GM18505 (cell line): ENCODE measurements around the gene CMTM8.

Experiments used
- ATAC-seq: cut with Tn5 transposase; IDR thresholded peaks from one replicate; pipeline ENCODE4 v1.9.1; 2021; ENCODE audit not compliant: unreplicated experiment
- POLR2A ChIP-seq: IDR thresholded peaks from 4 replicates; pipeline ENCODE4 v1.6.1; 2011; ENCODE audit warnings: borderline replicate concordance; ENCODE audit not compliant: insufficient read depth, insufficient read length; ENCODE audit errors: extremely low read depth

CMTM8 gene

DNA sequence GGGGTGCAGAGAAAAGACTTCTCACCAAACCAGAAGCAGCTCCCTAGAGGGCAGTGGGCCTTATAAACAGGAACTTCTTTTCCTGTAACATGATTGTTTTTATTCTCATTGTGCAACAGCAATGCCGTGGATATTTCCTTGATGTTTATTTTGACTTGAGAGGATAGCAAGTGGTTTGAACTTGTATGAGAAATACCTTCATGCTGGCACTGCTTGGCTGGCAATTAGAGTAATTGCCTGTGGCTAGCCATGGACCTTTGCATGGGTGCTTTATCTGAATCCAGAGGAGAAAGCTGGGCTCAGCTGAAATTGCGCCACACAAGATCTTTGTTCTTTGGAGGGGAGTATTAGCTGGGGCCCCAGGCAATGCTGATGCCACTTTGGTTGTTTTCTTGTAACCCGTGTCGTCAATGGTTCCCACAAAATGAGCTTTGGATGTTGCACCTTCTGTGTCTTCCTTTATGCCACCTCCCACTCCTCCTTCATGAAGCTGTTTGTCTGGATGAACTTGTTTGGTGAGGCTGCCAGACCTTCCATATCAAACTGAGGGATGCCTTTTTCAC is 37.9 kb downstream of the CMTM8 start:
- TF ChIP-seq POLR2A: no peak
- ATAC-seq: no peak

DNA sequence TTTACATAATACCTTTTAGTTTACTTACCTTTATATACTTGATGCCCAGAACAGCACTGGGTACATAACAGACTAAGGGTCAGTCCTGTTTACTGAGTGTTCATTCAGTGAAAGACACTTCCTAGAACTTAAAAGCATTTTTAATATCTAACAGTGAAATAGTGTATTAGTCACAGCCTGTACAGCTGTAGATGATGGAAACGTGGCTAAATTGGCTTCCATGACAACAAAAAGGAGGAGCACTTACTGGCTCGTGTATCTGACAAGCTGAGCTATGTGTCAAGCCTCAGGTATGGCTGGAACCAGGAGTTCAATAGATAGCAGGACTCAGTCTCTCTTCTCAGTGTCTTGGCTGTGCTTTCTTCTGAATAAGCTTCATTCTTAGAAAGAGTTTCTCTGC is 40.2 kb downstream of the CMTM8 start:
- TF ChIP-seq POLR2A: no peak
- ATAC-seq: no peak

DNA sequence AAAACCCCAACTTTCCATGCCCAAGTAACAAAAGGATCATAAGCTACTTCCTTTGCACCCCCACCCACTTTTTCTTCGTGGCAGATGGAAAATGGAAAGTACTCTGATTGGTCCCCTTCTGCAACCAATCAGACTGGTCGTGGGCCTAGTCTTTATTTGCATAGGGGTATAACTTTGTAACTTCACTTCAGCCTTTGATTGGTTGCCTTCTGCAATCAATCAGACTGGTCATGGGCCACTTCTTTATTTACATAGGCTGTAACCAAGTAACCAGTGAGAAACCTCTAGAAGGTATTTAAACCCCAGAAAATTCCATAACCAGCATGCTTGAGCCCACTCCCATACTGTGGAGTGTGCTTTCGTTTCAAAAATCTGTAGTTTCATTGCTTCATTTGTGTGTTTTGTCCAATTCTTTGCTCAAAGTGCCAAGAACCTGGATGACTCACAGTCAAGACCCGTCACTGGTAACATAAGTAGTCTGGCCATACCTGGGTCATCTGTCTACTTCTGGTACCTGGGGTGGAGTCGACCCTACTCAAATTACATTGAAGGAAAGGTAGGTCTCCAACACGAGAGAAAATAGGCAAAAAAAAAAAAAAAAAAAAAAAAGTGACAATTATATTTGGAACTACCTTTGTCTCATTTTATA is 41.9 kb downstream of the CMTM8 start:
- ATAC-seq: no peak
- no peak for TF ChIP-seq POLR2A

DNA sequence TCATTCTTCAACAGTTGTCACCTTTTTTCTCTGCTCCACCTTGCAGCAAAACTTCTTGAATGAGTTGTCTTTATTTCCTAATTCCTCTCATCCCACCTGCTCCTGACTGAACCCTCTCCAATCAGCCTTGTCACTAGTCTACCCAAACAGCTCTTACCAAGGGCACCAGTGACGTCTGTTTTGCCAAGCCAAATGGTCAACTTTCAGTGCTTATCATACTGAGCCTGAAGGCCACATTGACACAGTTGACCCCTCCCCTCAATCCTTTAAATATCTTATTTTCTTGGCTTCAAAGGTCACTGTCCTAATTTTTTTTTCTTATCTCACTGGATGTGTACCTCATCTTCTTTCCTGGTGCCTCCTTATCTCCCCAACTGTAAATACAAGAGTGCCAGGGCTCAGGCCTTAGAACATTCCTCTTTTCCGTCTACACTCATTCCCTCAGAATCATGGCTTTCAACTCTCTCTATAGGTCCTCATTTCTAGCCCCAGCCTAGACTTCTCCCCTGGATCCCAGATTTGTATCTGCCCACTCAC is 43.2 kb downstream of the CMTM8 start:
- no peak for TF ChIP-seq POLR2A
- ATAC-seq: no peak

DNA sequence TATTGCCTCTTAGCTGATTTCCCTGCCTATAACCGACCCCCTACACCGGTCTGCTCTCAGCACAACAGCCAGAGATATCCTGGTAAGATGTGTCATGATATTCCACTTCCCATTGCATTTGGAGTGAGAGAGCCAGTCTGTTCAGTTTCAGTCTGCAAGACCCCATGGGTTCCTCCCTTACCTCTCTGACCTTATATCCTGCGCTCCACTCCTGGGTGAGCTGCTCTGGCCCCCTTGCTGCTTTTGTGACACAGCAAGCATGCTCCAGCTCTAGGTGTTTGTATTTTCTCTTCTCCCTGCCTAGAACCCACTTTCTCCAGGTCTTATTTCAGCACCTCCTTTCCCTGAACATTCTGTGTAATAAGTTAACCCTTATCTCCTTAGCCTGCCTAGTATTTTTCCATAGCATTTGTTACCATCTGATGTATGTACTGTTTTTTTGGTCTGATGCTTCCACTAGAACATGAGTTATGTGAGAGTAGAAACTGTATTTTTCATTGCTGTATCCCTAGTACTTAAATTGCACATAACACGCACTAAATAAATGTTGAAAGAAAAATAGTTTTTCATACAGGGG is 44.2 kb downstream of the CMTM8 start:
- no peak for TF ChIP-seq POLR2A
- ATAC-seq: no peak

DNA sequence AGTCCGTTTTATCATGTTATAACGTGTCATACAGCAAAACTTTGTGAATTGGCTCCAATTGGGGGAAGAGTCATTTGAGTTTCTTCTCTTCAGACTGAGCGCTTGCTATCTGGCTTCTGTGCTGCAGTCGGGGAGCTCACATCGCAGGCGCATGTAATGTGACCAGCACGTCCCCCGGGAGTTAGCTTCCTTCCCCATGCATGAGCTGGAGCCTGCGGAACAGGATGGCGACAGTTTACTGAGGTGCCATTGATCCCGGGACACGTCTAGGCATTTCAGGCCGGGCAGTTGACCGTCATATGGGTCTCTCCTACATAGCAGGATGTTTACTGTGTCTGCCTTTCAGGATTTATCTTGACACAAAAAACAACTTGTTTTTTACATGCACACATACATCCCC is 44.8 kb downstream of the CMTM8 start:
- no peak for TF ChIP-seq POLR2A
- ATAC-seq: no peak

DNA sequence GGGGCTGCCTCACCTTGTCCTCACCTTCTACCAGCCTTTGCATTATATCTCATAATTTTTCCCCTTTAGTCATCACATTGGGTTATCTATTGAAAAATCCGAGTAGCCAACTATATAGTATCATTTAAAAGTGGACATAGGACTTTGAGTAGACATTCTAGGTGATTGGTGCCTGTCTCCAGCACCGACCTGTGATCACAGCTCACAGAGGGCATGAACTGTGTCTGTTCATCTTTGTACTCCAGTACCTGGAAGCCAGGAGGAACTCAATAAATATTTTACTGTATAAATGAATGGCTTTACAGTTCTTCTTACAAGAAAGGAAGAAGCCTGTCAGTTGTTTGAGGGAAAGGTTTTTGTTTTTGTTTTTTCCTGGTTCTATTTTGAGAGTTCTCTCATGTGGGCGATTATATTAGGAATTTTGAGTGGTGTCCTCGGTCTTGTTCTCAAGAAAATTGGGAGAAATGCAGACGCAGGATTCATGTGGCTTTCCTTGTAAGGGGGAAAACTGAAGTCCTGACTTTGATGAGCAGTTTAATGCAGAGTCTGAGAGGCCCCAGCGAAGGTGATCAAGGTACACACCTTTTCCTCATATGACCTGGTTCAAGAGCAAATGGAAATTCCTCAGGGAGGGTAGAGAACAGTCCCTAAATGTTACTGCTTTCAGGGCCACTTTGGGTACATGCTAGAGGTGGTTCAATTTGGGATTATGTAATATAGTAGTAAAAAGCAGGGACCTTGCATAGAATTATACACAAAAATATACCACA is 46.1 kb downstream of the CMTM8 start:
- no peak for TF ChIP-seq POLR2A

DNA sequence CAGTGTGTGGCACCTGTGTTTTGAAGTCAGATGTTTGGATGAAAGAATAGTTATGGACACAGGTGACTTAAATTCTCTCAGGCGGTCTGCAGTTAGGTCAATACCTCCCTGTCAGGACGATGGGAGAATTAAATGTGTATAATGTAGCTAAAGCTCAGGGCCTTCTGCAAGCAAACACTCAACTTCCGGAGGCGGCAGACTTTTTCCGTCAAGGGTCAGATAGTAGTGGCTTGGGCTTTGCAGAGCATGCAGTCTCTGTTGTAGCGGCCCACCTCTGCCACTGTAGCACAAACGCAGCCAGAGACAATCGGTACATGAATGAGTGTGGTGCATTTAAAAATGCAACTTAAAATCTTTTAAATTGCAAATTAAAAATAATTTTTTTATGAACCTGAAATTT is 47.4 kb downstream of the CMTM8 start:
- no peak for TF ChIP-seq POLR2A
- no peak for ATAC-seq

More for the DNA sequence above, 46.1 kb downstream of the CMTM8 start:
- ATAC-seq: no peak

DNA sequence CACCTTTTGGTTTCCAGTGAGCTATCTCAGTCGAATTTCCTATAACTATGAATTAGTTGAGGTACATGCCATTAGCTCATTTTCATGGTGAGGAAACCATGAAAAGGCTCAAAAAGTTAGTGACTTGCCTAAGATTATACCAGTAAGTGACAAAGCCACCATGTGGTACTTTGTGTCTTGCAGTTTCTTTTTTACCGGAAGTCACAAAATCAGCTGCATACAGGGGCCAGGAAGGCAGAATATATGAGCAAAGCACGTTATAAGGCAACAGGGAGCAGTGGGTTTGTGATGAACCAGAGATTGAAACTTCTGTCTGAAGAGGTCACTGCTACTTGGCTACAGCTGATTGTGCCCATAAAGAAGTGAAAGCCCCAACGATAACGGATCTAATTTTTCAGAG is 50.3 kb downstream of the CMTM8 start:
- no peak for ATAC-seq
- no peak for TF ChIP-seq POLR2A

DNA sequence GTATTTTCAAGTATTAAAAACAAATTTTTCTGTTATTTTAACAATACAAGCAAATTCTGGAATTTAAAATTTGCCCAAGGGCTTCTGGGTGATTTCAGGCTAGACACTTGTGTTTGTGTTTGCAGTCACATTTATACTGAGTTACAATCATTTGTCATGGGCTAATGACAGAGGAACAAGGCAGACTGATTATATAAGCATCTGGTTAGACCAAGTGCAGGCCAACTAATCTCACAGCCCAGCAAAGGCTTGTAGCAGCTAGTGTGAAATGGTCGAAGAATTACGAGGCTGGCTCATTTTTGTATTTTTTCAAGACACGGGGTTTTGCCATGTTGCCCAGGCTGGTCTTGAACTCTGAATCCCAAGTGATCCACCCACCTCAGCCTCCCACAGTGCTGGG is 52.1 kb downstream of the CMTM8 start:
- ATAC-seq: no peak

DNA sequence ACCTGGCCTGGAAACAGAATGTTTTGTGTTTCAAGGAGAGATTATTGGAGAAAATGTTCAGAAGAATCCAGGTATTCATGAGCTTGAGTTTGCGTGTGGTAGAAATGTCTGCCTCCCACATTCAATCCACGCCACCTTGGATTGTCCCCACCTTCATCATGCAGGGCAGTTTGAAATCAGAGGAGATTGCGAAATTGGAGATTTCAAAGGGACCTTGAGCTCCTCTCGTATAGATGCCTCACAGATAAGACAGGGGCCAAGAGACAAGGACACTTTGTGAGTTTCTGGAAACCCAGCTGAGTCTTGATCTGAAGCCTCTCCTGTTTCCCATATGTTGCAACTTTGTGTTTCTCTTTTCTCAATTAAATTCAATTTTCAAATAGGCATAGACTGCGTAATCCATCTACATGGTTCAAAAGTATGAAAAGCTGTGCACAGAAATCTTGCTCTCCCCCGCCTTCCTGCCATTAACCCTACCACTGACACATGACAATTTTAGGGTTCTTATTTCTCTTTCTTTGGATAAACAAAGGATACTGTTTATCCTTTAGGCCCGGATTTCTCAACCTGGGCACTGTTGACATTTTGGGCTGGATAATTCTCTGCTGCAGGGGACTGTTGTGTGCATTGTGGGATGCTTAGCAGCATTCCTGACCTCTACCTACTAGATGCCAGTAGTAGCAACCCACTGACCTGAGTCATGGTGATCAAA is 53.8 kb downstream of the CMTM8 start:
- no peak for ATAC-seq
- no peak for TF ChIP-seq POLR2A

More for the DNA sequence above, 52.1 kb downstream of the CMTM8 start:
- TF ChIP-seq POLR2A: no peak

DNA sequence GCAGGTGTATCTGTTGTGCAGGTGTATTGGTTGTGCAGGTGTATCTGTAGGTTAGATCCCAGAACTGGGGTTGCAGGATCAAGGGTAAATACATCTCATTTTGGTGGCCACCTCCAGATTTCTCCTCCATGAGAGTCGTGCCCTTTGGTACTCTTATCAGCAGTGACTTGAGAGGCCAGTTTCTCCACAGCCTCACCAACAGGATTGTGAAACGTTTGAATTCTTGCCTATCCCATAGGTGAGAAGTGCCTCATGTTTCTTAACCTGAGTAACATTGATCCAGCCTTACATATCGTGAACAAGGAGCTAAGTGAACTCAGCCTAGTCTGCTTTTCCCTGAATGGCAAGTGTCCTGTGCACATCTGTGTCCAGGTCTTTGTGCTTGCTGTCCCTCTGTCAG is 55.4 kb downstream of the CMTM8 start:
- TF ChIP-seq POLR2A: no peak
- ATAC-seq: no peak
